HG03103 (cell line): ENCODE measurements around the gene KIF21B.

Source experiments
- ATAC-seq: cut with Tn5 transposase; IDR thresholded peaks from one replicate; pipeline ENCODE4 v1.9.1; 2021; ENCODE audit warnings: low read depth; ENCODE audit not compliant: unreplicated experiment

Gene KIF21B

DNA sequence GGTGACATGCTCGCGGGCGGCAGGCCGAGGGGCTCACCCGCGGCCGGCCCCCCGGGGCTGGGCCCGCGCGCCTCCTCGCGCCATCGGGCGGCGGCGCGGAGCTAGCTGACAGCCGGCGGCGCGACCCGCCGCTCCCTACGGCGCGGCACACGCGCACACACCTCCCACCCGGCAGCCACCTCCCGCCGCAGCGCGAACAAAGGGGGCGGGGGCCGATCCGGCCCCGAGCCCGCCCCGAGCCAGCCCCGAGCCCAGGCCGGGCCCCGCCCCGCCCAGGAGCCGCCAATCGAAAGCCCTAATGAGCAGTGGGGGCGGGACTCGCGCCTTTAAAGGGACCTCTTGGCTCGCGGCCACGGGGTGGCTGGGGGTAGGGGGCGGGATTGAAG lies at the start of gene KIF21B:
KIF21B (minus strand) TSS at position 198 of the 386 bp plus-strand sequence. CDS start 331 bp downstream, outside the sequence.
- ATAC-seq: peak; percentile 39

DNA sequence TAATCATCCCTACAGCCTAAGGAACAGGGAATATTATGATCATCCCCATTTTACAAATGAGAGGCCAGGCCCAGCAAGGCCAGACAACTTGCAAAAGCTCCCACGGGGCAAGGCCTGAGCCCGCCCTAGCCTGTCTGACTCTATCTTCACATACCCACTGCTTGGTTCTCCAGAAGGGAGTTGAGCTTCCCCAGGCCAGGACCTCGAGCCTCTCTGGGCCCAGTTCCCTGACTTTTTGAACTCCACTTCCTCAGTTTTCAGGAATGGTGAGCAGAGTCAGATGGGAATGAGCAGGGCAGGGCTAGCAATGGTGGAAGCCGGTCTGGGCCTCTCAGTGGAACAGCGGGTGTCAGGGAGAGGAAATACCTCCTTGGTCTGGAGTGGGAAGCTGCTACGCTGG lies 49.4 kb upstream of the KIF21B start:
- no peak for ATAC-seq

DNA sequence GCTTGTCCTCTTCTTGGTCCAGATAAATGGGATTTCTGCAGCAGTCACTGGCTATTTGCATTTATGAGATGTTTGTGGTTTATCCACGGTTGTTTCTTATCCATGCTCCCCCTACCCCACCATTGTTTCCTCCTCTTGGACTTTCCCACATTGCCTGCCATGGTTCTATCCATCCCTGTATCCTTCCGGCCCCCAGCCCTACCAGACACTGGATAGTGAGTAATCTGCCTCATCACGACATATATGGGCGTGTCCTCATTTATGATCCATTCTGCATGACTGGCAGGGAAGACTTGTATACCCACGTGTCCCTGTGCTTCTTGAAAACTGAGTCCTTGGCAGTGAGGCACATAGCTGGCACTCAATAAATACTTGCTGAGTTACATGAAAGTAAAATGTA lies 48.6 kb upstream of the KIF21B start:
- no peak for ATAC-seq

DNA sequence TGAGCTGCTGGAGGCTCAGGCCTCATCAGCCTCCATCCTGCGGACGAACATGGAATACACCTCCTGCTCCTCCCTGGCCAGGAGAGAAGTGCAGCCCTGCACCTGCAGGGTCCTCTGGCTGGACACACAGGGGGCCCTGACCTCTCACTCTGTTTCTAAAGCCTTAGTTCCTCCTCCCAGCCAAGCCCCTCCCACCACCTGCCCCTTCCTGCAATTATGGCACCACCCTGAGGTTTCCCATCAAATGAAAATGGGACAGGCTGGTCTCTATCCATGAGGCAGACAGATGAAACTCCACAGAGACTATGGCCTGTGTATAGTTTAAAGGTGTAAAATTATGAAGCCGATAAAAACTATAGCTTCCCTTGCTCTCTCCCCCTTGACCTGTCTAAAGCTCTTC lies 46.1 kb upstream of the KIF21B start:
- ATAC-seq: no peak

GRCh38 chr1:201068976-201069375 lies 45.5 kb upstream of the KIF21B start:
- no peak for ATAC-seq

DNA sequence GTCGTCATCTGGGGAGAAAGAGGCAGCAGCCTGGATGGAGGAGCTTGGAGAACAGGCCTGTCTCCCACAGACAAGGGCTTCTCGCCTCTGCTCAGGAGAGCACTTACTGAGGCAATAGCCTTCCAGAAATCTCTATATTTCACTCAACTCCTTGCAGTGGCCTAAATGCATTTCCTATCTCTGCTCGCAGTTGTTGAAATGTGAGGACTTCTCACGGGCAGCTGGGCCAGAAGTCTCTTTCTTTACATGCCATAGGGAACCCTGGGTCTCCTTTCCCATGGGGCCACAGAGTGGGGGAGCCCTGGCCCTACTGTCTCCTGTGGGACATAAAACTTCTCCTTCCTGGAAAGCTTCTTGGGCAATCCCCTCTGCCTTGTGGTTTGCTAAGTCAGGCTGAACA lies 43.5 kb upstream of the KIF21B start:
- ATAC-seq: no peak

DNA sequence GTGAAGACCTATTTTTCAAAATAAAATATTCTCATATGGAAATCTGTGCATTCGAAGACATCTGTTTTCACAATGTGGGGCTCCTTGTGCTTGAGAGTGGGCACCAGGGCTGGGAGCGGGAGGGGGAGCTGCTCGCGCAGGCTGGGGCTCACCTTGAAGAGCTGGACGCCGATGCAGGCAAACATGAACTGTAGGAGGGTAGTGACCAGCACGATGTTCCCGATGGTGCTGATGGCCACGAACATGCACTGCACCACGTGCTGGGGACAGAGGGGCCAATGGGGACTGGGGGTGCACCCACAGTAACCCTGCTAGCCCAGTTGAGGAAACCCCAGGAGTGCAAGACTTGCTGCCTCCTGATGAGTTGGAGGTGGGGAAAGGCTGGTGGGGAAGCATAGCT lies 42.2 kb upstream of the KIF21B start:
- no peak for ATAC-seq

GRCh38 chr1:201064806-201065205 lies 41.3 kb upstream of the KIF21B start:
- no peak for ATAC-seq

DNA sequence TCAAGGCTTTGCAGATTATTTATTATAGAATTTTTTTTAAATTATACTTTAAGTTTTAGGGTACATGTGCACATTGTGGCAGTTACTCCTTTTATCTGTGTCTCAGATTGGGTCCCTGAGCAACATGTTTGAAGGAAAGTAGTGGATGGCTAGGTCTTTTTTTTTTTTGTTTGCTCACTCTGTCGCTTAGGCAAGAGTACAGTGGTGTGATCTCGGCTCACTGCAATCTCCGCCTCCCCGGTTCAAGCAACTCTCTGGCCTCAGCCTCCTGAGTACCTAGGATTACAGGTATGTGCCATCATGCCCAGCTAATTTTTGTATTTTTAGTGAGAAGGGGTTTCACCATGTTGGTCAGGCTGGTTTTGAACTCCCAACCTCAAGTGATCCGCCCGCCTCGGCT lies 39.6 kb upstream of the KIF21B start:
- ATAC-seq: no peak

DNA sequence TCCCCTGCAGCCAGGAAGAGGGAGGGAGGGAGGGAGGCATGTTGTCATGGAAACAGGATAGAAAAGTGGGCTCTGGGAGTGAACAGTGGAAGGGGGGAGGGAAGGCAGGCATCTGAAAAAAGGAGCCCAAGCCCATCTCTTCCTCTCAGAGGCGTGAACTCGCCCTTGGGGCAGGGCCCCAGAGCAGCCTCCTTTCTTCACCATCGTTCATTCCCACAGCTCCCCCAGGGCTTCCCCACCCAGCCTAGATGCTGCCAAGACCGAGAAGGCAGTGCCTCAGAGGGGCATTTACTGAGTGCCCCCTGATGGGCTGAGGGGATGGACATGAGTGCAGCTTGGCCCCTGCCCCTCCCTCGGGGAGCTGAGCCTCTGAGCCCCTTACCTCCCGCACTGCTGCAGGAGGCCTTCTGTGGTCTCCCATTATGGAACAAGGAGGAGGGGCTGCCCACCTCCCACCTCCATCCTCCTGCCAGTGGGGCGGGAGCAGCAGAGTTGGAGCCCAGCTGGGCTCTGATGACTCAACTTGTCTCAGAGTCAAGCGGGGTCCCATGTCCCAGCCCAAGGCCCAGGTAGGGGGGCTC lies 39.1 kb upstream of the KIF21B start:
- no peak for ATAC-seq

DNA sequence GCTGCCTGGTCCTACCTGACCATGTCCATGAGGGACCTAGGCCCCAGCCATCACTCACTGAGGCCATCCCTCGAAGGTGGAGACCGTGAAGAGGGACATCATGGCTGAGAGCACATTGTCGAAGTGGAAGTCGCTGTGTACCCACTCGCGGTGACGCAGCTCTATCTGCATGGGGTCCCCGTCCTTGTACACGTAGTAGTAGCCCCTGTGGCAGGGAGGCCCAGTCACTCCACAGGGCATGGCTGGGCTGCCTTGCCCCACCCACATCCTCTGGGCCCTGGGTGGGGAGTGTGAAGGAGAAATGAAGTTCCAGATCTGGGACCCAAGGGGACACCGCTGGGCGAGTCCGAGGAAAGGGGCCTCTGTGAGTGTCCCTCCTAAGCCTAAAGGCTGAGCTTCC lies 38.4 kb upstream of the KIF21B start:
- no peak for ATAC-seq

GRCh38 chr1:201061049-201061448 lies 37.5 kb upstream of the KIF21B start:
- ATAC-seq: no peak

GRCh38 chr1:201060586-201060985 lies 37.1 kb upstream of the KIF21B start:
- ATAC-seq: no peak

GRCh38 chr1:201059871-201060555 lies 36.5 kb upstream of the KIF21B start:
- ATAC-seq: no peak

DNA sequence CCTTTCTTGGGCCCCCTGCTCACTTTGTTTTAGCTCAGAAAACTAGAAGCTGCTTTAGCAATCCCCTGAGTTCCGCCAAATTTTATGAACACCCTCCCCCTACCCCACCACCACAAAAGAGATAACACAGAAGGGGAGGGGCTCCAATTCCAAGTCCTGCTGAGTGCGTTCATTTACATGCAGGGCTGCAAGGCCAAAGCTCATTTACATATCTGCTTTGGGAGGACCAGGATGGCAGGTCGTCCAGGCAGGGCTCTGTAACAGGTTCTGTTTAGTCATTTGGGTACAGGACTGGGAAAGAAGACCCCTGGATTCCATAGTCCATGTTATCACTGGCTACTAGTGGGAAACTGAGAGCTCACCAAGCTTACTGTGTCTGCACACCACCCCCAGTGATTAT lies 35.9 kb upstream of the KIF21B start:
- ATAC-seq: no peak

GRCh38 chr1:201054091-201054543 lies 30.6 kb upstream of the KIF21B start:
- no peak for ATAC-seq

DNA sequence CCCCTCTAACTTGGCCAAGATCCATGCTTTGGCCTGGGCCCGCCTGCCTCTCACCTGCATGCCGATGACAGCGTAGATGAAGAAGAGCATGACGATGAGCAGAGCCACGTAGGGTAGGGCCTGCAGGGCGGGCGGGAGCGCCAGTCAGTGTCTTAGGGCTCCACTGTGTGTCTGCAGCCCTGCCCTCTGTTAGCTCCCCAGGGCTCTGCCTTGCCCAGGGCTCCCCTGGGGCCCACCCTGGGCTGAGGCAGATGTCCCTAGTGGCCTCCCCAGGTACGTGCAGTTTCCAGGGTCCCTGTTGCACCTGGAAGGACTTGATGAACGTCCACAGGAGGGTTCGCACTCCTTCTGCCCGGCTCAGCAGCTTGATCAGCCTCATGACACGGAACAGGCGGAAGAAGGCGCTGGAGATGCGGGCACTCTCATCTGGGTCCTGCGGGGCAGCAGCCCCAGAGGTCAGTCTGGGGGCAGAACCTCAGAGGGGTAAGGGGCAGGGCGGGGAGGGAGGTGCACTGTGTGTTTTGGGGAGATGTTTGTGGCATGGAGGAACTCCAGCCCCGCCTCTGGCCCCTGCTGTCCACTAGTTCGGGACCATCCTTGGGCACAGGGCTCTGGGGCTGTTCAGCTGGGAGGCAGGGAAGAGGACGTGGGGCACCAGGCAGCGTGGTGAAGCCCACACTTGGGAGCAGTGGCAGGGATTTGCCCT lies 29.8 kb upstream of the KIF21B start:
- no peak for ATAC-seq

DNA sequence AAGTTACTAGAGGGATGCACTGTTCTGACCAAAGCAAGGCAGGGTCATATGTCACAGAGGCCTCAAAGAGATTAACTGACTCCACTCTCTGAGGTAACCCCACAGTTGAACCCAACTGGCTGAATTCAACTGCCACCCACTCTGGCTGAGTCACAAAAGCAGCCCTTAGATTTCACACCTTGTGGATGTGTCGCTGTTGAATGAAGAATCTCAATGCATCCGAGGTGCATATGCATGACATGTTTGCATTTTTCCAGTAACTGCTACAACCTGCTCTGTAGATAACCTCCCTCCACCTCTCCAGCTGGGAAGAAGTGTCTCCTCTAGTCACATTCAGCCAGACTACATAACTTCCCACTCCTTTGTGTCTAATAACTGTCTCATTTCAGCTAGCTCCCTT lies 27.9 kb upstream of the KIF21B start:
- no peak for ATAC-seq

DNA sequence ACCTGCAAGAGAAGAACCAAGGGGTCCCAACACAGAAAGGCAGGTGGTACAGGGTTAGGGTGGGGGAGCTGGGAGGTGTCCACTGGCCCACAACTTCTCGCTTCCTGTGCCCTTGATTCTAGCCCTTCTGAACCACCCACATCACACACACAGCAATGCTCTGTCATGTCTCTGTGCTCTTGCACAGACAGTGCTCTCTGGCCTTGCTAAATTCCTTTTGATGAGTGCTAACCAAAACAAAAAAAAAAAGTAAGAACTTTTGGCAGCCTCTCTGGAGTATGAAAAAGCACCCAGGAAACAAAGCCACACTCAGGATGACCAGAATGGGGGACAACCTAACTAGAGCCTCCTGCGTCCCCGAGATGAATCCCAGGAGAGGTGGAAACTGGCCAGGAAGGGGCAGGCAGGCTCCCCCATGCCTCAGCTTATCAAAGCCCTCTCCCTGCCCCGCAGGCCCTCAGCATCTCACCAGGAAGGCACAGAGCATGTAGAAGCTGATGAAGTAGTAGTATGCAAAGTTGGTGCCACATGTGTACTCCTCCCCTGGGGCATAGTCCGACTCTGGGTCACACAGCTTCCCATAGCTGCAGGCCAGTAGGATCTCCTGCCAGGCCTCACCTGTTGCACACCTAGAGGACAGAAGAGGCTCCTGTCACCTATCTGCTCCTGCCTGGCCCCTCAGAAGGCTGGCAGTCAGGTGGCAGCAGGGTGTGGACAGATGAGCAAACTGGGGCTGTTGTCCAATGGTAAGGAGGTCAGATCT lies 27.2 kb upstream of the KIF21B start:
- ATAC-seq: no peak

GRCh38 chr1:201049248-201049831 lies 25.8 kb upstream of the KIF21B start:
- ATAC-seq: no peak

- ATAC-seq: no peak
Measured at GRCh38 chr1:201048521-201048920, 25.0 kb upstream of the KIF21B start.
